Loucy (cell line): ENCODE data around the gene PAK1.

Experiments used
- EZH2phosphoT487 ChIP-seq: fragments of 200-600 bp; IDR thresholded peaks from 2 replicates; pipeline ENCODE4 v1.6.1; 2018; ENCODE audit warnings: antibody characterized with exemption, mild to moderate bottlenecking, moderate library complexity, borderline replicate concordance
- TF ChIP-seq, protein P1 (sequence below): fragments of 200-600 bp; sonication (generic); conservative IDR thresholded peaks from 2 replicates; pipeline ENCODE4 v1.5.1; 2014; ENCODE audit warnings: mild to moderate bottlenecking, antibody characterized with exemption, low read length

DNA sequence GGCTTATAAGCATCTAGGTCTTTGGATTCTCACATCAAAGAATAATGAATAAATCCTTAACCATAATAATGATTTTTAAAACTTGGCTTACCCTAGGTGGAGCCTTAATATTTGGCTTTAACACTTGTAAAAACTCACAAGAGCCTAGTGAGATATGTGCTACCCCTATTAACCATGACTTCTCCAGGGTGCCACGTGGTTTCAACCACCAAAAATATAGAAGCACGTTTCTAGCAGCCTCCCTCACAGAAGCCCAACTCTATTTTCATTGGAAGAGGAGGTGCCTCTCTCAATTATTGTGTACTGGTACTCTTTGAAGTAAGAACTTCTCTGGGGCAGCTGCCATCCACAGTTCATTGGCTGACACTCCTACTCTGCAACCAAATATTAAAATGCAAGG is 125.9 kb downstream of the PAK1 start:
- TF ChIP-seq, protein P1, sequence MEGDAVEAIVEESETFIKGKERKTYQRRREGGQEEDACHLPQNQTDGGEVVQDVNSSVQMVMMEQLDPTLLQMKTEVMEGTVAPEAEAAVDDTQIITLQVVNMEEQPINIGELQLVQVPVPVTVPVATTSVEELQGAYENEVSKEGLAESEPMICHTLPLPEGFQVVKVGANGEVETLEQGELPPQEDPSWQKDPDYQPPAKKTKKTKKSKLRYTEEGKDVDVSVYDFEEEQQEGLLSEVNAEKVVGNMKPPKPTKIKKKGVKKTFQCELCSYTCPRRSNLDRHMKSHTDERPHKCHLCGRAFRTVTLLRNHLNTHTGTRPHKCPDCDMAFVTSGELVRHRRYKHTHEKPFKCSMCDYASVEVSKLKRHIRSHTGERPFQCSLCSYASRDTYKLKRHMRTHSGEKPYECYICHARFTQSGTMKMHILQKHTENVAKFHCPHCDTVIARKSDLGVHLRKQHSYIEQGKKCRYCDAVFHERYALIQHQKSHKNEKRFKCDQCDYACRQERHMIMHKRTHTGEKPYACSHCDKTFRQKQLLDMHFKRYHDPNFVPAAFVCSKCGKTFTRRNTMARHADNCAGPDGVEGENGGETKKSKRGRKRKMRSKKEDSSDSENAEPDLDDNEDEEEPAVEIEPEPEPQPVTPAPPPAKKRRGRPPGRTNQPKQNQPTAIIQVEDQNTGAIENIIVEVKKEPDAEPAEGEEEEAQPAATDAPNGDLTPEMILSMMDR = no peak
- TF ChIP-seq EZH2phosphoT487 = no peak
